Measurements from ENCODE around the gene PIK3IP1.
"Not testable (repeated sequence)": the region's sequence is repeated elsewhere in the genome, so short reads cannot be mapped to it uniquely, and the experiment has no call there.

Gene PIK3IP1

GRCh38 chr22:31248965-31249958 lies 43.0 kb downstream of the PIK3IP1 start:
- no peak for DNase-seq (ENCODE audit: low spot score)

DNA sequence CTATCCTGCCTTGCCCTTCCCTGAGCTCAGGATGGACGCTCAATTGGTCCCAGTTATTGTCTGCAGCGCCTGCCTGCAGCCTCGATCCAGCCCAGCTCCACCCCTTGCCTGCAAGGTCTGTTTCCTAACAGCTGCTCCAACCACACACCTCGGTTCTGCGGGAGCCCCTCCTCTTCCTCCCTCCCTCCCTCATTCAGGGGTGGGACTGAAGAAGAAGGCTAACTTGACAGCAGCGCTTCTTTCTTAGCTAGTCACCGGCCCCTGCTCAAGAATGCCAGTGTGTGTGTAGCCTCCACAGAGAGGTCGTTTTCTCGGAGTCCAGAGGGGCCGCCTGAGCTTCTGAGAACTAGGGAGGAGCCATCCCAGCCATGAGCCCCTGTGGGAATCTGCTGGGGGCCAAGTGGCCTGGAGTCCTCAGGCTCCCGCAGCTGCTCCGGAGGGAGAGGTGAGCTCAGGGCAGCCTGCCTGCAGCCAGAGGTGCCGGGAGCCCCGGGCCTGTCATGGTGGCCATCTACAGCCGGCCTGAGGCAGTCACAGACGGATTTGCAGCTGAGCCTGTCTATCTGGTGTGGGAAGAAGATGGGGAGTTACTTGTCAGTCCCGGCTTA lies 44.0 kb downstream of the PIK3IP1 start:
- no peak for DNase-seq (ENCODE audit: low spot score)

- DNase-seq (ENCODE audit: low spot score), result no peak
These were observed 44.6 kb downstream of the PIK3IP1 start for GRCh38 chr22:31247726-31248125.

DNA sequence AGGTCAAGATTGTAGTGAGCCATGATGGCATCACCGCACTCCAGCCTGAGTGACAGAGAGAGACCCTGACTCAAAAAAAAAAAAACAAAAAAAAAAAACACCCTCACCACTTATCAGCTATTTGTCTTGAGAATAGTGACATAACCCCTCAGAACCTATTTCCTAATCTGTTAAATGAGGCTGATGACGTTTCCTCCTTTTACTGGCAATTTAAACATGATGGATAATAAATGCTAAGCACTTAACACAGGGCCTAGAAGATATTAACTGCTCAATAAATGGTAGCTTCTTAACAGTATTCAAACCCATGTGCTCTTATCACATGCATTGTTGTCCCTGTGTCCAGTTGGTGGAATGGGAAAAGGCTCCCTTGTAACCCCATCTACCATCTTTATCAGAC lies 45.6 kb downstream of the PIK3IP1 start:
- DNase-seq (ENCODE audit: low spot score), result no peak

GRCh38 chr22:31245998-31246397 lies 46.3 kb downstream of the PIK3IP1 start:
- DNase-seq (ENCODE audit: low spot score), result not testable (repeated sequence)

GRCh38 chr22:31244943-31245451 lies 47.3 kb downstream of the PIK3IP1 start:
- DNase-seq (ENCODE audit: low spot score), result no peak

GRCh38 chr22:31244046-31244942 lies 48.0 kb downstream of the PIK3IP1 start:
- DNase-seq (ENCODE audit: low spot score), result peak; percentile 46

GRCh38 chr22:31243339-31244045 lies 48.8 kb downstream of the PIK3IP1 start:
- DNase-seq (ENCODE audit: low spot score), result no peak

DNA sequence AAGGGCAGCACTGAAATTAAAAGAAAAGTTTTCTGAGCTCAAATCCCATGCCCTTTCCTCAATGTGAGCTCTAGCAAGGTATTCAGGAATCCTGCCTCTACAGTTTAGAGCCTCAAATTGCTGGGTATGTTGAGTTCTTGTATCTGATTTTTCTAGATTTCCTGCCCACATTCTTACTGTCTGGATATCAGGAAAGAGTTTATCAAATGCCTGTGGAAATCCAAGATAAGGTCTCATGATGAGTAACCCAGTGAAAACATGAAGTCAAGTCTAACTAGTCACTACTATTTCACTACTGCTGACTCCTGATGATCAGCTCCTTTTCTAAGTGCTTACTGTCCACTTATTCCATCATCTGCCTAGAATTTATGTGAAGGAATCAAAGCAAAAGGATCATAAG lies 50.4 kb downstream of the PIK3IP1 start:
- peak; percentile 51 for DNase-seq (ENCODE audit: low spot score)

DNA sequence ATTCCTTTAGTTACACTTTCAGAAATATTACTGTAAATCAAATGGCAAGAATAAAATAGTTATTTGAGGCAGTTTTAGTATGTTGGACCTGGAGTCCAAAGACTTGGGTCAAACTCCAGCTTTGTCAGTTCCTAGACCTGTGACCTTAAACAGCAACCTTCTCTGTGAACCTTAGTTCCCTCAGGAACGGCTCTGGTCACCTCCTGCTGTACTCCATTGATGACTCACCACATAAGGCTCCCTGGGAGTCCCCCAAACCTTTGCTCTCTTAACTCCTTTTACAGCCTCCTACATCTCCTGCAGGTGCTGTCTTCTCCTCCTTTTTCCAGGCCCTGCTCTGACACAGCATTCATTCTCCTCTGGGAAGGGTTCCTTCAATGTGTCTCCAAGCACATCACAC lies 51.1 kb downstream of the PIK3IP1 start:
- DNase-seq (ENCODE audit: low spot score), result no peak

DNA sequence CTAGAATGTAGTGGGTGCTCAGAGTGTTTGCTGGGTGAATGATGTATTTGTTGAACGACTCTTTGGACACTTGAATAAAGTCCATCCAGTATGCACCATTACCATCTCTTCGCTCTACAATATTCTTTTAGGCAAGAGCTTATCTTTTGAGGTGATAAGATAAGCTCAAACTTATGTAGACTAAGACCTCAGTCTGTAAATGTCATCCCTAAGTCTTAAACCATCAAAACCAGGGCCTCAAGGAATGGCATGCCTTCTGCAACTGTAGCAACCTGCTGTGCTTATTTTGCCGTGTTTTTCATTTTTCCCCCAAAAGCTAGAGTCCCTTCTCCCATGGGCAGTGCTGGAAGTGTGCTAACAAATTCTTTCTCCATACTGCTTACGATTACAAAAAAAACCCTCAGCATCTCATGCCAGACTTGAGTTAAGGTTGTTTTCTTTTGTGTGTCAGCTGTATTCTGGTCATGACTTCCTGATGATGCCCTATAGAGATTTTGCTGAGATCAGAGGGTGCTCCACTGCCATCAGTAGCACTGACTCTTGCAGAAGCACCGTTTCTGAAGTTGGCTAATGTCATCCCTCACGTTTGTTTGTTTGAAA lies 52.4 kb downstream of the PIK3IP1 start:
- DNase-seq (ENCODE audit: low spot score), result no peak

DNA sequence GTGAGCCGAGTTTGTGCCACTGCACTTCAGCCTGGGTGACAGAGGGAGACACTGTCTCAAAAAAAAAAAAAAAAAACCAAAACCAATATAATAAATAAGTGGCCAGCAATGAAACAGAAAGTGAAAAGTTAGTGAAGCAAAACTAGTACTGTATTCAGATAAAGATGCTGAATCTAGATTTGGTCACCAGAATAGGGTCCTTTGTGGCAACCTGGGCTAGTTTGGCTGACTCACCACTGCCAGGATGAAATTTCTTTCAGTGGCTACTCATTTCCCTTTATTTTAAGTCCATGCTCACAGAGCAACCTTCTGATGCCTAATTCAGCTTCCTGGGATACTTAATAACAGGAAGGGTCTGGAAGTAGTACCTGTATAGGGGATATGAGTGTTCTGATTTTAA lies 54.2 kb downstream of the PIK3IP1 start:
- DNase-seq (ENCODE audit: low spot score), result no peak

- not testable (repeated sequence) for DNase-seq (ENCODE audit: low spot score)
These were observed 56.2 kb downstream of the PIK3IP1 start for GRCh38 chr22:31236044-31236443.

DNA sequence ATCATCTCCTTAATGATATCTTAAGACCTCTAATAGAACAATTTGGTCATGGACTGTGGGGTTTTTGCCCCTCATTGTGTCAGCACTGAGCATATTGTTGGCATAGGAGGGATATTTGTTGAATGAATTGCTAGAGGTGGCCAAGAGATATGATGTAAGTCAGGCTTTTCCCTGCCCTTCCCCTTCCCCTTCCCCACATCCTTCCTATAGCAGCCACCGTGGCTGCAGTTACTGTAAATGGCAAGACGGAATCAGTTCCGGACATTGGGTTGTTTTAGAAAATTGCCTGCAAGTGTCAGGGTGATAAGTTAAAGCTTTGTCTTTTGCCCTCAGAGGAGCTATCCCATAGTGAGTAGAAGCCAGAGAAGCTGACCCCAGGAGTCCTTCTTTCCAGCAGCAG lies 57.2 kb downstream of the PIK3IP1 start:
- no peak for DNase-seq (ENCODE audit: low spot score)

GRCh38 chr22:31233001-31233400 lies 59.3 kb downstream of the PIK3IP1 start:
- DNase-seq (ENCODE audit: low spot score), result no peak

Data from RKO (cell line).